Measurements from ENCODE around the gene EML4.

Gene EML4

DNA sequence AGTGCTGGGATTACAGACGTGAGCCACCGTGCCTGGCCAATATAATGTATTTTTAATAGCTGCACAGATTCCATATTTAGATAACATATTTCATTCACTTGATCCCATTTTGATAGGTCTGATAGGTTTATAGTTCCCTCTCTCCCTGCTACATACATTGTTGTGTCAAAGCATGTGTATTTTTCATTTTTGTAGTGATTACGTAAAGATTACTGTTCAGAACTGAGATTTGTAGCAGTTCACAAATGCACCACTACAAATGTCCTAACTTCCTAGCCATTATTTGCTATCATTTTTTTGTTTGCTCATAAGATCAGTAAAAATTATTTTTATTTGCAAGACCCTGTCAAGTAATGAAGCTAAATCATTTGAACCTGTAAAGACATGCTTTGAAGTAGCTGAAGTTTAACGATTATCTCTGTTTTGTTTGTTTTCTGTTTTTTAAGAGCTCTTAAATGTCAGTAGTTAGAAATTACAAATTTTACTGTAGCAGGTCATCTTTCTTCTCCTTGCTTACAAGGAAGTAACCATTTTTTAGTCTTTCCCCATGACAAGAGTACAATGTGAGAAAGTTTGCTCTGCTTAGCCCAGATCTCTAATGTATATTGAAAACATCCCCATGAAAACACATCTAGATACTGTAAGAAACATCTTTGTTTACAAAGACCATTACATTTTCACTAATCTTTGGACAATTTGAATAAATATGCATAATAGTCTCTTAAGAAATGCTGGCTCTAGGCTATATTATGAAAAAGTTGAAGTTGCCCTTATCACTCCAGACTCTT lies 54.1 kb downstream of the EML4 start:
- no peak for DNase-seq (ENCODE audit: low spot score)

DNA sequence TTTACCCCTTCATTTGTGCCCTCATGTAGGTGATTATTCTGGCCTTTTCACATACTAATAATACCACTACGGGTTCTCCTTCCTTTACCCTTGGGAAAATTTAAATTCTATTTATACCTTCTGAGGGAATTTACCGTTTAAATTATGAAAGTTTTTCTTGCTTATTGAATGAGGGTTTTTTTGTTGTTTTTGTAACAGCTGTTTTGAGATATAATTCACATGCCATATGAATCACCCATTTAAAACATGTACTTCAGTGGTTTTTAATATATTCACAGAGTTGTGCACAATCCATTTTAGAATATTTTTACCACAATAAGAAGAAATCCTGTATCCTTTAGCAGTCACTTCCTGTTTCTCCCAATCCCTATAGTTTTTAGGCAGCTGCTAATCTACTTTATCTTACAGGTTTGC lies 54.7 kb downstream of the EML4 start:
- DNase-seq (ENCODE audit: low spot score) = no peak

DNA sequence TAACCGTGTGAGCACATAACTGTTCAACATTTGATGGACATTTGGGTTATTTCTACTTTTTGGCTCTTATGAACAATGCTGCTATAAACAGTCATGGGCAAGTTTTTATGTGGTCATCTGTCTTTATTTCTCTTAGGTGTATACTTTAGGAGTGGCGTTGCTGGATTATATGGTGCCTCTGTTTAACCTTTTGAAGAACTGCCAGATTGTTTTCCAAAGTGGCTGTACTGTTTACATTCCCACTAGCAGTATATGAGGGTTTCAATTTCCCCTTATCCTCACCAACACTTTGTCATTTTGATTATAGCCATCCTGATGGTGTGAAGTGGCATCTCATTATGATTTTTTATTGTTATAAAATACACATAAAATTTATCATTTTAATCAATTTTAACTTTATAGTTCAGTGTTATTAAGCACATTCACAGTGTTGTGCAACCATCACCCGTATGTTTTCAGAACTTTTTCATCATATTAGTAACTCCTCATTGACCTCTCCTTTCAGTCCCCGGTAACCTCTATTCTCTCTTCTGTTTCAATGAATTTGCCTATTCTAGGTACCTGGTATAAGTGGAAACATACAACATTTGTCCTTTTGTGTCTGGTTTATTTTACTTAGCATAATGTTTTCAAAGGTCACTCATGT lies 55.4 kb downstream of the EML4 start:
- DNase-seq (ENCODE audit: low spot score) = no peak

DNA sequence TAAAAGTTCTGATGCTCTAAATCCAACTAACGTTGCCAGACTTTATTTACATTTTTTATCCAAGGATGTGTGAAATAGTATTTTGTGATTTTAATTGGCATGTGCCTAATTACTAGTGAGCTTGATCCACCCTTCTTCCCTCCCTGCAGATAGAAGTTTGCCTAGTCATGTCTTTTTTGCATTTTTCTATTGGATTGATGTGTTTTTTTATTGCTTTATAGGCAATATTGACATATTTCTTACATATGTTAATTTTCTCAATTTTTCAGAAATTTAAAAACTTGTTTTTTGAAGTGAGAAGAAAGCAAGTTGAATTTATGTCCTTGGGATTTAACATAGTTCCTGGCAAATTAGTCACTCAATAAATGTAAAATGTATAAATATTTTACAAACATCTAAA lies 56.4 kb downstream of the EML4 start:
- no peak for DNase-seq (ENCODE audit: low spot score)

DNA sequence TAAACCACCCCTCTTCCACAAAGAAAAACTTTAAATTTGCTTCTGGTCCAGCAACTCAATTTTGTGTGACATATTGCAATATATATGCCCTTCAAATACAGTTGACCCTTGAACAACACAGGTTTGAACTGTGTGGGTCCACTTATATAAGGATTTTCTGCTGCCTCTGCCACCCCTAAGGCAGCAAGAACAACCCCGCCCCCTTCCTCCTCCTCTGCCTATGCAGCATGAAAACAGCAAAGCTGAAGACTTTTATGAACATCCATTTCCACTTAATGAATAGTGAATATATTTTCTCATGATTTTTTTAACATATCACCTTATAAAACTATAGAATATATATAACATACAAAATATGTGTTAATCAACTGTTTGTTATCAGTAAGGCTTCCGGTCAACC lies 58.3 kb downstream of the EML4 start:
- DNase-seq (ENCODE audit: low spot score) = no peak

DNA sequence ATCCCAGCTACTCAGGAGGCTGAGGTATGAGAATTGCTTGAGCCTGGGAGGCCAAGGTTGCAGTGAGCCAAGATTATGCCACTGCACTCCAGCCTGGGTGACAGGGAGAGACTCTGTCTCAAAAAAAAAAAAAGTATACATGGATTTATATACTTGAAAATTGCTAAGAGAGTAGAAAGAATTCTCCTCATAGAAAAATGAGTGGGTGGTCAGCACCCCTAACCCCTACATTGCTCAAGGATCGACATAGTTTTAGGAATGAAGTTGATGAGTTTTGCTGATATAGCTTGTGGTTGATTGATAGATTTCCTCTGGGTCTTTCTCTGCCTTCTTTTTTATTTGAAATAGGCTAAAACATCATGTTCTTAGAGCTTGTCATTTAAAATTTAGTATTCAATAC lies 58.9 kb downstream of the EML4 start:
- DNase-seq (ENCODE audit: low spot score) = no peak

DNA sequence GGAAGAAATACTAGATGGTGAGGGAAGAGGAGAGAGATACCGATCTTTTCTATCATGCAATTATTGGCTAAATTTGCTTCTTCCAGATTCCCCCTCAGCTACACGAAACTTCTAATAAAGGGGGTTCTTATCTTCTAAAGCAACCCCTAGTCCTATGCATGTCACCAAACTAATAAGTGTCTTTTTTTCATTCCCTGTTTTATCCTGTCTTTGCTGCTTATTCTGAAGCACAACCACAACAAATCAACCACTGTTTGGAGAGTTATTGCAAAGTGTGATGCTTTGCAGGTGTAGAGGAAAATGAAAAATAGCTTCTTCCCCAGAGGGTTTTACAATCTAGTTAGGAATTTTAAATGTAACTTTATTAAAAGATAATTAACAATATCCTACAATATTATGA lies 60.8 kb downstream of the EML4 start:
- no peak for DNase-seq (ENCODE audit: low spot score)

DNA sequence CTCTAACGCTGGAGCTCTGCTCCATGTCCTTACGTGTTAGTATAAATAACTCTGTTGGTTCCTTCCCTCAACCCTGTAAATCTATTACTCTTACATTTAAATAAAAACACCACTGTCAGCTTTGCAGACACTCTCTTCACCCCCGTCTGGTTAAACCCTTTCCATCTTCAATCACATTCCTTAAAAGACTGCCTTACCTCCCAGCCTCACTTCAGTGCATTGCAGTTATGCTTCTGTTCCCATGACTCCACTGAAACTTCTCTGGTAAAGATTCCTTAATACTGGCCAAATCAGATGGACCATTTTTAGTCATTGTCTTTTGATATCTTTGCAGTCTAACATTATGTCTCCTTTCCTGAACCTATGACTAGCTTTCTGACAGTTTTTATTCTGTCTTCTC lies 61.7 kb downstream of the EML4 start:
- peak; percentile 81 for DNase-seq (ENCODE audit: low spot score)

DNA sequence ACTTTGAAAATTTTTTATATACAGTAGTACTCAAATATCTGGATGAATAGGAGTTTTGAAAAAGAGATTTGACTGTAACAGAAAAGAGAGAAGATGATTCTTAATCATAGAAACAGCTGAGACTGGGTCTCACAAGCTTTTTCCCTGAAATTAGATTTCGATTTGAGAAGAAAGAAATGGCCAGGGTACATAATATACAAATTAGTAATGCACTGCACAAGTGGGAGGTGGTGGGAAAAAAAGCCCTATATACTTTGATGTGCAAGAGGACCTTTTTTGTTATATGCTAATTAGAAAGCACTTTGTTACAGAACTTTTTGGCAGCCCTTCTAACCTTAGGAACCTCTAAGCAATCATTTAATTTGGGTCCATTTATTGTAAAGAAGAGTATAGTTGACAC lies 62.9 kb downstream of the EML4 start:
- no peak for DNase-seq (ENCODE audit: low spot score)

DNA sequence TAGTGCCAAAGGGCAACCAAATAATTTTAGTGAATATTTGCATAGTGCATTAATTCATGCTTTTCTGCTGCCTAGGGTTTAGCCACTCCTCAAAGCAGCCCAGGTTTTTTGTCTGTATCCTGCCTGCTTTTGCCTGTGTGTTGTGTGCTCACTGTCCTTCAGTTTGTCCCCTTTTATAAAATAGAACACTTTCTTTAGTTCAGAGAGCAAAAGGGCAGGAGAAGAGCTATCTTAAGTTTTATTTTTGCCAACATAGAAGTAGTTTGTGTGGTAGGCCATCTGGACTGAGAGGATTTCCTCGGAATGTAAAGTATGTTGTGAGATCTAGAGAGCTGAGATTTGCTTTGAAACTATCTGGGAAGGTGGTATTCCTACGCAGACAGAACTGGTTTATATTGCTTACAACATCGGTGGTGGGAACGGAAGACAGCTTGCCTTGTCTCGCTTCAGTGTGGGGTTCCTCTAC lies 64.9 kb downstream of the EML4 start:
- peak; percentile 12 for DNase-seq (ENCODE audit: low spot score)

DNA sequence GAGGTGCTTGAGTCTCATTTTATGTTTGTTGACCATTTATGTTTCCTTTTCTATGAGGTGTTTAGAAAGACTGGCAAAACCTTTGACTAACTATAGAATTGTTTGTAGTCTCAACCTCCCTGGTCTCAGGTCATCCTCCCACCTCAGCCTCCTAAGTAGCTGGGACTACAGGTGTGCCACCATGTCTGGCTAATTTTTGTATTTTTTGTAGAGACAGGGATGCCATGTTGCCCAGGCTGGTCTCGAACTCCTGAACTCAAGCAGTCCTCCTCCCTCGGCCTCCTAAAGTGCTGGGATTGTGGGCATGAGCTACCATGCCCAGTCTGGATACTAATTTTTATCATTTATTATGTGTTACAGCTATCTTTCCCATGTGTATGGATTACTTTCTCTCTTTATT lies 67.8 kb downstream of the EML4 start:
- no peak for DNase-seq (ENCODE audit: low spot score)

DNA sequence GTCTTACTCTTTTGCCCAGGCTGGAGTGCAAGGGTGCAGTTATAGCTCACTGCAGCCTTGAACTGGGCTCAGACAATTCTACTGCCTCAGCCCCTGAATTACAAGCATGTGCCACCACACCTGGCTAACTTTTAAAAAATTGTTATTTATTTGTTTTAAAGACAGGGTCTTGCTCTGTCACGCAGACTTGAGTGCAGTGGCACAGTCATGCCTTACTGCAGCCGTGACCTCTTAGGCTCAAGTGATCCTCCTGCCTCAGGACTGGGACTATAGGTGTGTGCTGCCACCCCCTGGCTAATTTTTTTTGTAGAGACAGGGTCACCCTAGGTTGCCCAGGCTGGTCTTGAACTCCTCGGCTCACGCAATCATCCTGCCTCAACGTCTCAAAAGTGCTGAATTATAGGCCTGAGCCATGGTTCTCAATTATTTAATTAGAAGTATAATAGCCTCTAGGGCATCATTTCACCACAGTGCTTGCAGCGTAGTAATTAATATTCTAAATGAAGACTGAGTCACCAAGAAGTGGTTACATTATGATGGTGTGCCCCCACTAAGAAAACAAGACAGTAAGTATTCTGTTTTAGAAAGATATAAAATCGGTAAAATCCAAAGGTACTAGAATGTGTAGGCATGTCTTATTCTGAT lies 69.6 kb downstream of the EML4 start:
- peak; percentile 55 for DNase-seq (ENCODE audit: low spot score)

DNA sequence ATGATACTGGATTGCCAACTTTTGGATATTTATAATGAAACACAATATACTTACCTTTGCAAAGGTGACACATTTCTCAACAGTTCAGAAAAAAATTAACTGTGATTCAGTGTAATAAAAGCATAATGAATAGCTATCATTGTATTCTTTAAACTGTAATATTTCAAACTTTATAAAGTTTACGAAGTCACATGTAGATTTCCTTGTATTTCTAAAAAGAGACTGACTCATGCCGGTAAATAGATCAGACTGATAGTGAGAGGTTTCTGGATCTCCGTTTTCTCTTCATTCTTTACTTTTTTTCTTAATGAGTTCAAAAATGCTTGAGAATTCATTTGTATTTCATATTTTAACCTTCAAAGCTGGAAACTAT lies 70.1 kb downstream of the EML4 start:
- no peak for DNase-seq (ENCODE audit: low spot score)

DNA sequence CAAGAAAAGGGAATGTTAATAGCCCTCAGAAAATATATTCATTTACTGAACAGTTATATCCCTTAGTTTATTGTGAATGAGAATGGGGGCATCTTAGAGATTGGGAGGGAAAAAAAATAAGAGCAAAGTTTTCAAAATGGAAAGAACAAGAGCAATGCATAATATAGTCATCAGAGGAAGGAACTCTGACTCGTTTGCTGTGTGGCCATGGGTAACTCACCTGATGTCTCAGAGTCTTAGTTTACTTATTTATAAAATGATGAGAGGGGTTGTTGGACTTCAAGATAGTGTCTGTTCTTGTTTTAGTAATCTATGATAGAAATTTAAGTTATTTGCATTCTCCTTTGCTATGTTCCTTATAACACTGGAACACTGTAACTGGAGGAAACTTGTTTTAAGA lies 70.7 kb downstream of the EML4 start:
- DNase-seq (ENCODE audit: low spot score) = peak; percentile 41

DNA sequence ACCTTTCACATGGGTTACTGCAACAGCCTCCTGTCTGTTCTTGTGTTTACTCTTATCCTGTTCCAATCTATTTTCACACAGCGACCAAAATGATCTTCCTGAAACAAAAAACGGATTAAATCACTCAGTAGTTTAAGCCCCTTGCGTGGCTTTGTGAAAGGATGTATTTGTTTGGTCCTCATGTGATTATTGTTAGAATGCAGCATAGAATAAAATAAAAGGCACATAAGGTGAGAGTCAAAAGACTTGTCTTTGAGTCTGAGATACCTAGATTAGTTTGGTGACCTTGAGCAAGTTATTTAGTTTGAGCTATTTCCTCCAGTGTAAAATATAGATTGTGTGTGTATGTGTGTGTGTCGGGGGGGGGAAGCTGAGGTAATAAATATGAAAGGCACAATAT lies 72.4 kb downstream of the EML4 start:
- no peak for DNase-seq (ENCODE audit: low spot score)

DNA sequence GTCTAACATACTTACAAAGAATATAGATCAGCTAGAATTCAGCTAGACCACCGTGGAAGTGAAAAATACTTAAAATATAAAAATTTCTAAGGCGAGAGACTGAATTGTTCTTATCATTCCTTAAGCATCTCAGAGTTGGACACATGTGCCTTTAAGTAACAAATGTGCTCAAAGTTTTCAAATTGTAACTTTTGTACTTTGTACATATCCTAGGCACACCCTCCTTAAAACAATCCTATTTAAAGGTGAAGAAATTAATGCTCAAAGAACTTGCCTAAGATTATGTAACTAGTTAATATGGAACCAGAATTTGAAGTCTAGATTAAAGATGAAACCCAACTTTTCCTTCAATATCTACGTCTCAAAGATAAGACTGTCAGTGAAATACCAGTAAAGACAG lies 74.1 kb downstream of the EML4 start:
- no peak for DNase-seq (ENCODE audit: low spot score)

DNA sequence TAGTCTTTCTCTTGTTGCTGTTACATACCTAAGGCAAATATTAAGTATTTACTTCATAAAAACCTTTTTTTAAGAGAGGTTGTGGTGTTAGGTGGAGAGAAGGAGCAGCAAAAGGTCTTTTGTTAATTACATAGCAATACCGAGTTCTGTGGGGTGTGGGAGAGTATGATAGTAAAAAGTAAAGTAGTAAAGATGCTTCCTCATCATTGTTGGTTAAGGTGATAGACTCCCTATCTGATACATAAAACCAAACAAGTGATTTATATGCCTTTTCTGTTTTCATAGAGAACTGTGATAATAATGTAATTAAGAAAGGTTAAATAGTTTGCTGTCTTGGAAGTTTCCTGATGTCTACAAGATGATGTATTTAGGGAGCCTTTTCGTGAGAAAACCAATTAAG lies 75.4 kb downstream of the EML4 start:
- no peak for DNase-seq (ENCODE audit: low spot score)

DNA sequence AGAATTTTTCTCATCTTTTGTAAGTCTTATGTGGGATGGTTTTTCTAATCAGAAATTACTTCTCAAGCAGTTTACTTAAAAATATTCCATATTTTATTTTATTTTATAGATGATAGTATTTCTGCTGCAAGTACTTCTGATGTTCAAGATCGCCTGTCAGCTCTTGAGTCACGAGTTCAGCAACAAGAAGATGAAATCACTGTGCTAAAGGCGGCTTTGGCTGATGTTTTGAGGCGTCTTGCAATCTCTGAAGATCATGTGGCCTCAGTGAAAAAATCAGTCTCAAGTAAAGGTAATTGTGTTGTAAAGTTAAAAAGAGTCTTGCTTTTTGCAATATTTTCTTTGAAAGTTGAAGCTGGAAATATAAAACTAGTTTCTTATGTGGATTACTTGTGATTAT lies 76.2 kb downstream of the EML4 start:
- DNase-seq (ENCODE audit: low spot score) = no peak

DNA sequence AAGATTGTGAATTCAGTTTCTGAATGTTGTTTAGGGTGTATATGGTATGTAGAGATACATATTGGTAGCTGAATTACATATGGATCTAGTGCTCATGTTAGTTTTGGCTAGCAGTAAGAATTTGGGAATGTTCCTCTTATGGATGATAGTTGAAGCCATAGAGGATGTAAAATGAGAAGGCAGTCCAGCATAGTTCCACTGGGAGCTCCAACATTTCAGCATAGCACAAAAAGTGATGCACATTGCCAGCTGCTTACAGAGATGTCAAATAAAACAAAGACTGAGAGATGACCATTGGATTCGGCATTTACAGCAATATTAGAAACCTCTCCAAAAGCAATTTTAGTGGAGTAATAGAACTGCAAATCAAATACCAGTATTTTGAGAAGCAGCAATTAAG lies 77.4 kb downstream of the EML4 start:
- DNase-seq (ENCODE audit: low spot score) = no peak

DNA sequence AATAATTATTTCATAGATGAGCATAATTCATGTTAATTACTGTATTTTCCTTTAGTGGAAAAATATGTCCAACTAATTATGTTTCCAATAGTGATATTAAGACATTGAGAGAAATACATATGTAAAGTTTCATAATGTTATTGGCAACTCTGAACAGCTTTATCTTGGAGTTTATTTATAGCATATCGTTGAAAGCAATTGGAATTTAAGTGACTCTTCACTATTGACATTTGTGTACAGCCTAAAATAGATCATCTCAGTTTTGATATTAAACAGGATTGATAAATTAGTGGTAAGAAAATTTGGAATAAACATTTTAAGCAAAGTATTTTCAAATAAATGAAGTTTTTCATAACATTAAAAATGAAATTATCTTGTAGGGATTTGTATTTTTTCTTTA lies 79.7 kb downstream of the EML4 start:
- no peak for DNase-seq (ENCODE audit: low spot score)

DNA sequence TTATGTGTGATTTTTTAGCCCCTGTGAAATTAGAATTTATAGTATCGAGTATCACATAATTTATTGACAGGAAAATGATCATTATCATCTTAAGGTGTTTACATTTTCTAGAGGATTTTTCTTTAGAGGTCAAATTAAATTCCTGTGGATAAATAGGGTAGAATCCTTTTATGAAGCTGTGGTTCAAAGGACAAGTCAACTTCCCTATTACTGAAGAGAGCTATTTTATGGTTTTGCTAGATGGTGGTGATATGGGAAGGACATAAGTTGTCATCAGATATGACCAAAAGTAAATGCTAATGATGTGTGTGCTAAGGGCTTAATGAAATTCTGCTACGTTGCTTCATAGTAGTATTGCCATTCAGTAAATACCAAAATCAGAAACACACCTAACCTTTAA lies 80.1 kb downstream of the EML4 start:
- no peak for DNase-seq (ENCODE audit: low spot score)

DNA sequence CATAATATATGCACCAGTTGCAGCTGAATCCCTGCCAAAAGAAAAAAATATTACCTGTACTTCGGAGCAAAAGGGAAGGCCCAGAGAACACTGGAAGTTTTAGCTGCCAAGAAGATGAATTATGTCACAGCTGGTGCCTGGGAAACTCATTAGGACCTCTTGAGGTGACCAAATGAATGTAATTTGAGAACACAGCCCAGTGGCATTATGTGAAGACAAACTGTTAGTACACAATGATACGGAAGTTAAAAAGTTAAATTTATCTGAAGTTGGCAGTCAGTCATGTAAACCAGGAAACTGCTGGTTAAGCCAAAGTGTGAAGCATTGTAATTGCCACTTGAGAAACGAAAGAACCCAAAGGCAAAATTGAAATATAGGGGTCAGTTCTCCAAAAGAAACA lies 80.7 kb downstream of the EML4 start:
- DNase-seq (ENCODE audit: low spot score) = peak; percentile 51

DNA sequence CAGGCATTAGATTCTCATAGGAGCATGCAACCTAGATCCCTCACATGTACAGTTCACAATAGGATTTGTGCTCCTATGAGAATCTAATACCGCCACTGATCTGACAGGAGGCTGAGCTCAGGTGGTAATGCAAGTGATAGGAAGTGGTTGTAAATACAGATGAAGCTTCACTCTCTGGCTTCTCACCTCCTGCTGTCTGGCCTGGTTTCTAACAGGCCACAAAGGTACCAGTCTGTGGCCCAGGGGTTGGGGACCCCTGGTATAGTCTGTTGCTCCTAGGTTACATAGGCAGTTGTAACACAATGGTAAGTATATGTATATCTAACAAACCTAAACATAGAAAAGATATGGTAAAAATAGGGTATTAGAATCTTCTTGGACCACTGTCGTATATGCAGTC lies 81.8 kb downstream of the EML4 start:
- no peak for DNase-seq (ENCODE audit: low spot score)

DNA sequence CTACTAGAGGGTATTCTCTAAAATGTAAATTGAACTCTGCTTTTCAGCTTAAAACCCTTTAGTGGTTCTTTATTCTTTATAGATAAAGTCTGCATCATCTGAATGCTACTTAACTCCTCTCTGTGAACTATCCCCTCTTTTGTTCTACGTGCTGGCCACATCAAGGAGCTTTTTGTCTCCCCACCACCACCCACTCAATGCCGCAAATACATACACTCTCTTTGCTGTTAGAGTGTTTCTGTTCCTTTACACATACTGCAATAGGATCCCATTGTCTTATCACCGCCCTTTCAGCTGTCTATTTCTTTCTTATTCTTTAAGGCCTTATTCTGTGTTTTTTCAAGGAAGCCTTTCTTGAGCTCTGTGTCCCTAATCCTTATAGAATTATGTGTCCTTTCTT lies 83.3 kb downstream of the EML4 start:
- DNase-seq (ENCODE audit: low spot score) = no peak
